SHP77 (cell line): Measurements from ENCODE around the gene LMTK2.

ENCODE experiments used
- DNase-seq, 2 experiments: peaks; one replicate each; lab custom pipeline; 2025; lab: John Stamatoyannopoulos, UW

Gene LMTK2

DNA sequence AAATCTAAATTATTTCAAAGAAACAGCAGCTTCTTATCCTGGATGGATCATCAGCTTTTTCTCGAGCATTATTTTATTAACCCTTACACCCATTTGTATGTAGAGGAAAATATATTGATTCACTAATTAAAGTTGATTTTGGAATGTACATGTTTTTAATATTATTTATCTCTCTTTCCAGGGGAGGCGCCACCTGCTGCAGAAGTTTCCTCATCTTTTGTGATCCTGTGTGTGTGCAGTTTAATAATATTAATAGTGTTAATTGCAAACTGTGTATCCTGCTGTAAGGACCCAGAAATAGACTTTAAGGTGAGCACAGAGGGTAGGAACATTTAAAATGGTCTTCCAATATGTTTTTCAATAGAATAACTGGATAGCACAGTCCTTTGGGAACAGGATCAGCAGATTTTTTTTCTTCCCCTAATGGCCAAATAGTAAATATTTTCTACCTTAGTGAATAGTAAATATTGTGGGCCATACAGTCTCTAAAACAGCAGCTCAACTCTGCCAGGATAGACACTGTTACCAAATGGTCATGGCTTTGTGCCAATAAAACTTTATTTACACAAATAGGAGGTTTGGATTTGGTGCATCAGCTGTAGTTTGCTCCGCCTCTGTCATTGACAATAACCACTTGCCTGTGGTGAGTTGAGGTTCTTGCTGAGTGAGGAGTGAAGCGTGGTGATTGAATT is 30.6 kb downstream of the LMTK2 start:
- DNase-seq: no peak

DNA sequence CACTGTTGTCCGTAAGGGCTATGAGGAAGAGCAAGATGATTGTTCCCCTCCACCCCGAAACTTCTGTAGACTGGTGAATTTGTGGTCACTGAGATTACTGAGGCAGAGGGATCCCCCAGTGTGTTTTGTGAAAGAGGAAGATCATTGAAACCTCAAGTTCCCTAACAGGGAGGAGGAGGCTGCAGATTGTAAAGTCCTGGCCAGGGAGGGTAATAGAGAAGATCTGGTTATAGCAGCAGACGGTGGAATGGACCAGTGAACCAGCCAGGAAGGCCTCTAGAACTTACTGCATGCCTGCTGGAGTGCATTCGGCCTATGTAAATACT is 31.1 kb downstream of the LMTK2 start:
- no peak for DNase-seq

DNA sequence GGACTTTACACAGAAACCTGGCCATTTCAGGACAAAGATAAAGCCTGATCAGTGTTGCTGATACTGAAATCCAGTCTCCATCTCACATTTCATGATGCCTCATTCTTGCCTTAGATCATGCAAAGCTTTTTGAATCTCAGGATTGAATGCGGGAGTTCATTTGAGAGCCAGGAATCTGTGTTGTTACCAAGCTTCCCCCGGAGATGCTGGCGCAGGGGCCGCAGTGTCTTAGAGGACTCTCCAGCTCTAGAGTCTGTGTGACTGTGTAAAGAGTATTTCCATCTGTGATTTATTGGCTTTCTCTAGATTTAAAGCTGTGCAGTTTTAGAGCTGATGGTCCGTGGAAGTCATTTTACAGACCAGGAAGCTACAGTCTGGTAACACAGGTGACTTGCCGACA is 32.0 kb downstream of the LMTK2 start:
- no peak for DNase-seq

GRCh38 chr7:98142658-98143057 is 36.0 kb downstream of the LMTK2 start:
- DNase-seq: no peak

GRCh38 chr7:98148607-98149006 is 41.9 kb downstream of the LMTK2 start:
- no peak for DNase-seq

DNA sequence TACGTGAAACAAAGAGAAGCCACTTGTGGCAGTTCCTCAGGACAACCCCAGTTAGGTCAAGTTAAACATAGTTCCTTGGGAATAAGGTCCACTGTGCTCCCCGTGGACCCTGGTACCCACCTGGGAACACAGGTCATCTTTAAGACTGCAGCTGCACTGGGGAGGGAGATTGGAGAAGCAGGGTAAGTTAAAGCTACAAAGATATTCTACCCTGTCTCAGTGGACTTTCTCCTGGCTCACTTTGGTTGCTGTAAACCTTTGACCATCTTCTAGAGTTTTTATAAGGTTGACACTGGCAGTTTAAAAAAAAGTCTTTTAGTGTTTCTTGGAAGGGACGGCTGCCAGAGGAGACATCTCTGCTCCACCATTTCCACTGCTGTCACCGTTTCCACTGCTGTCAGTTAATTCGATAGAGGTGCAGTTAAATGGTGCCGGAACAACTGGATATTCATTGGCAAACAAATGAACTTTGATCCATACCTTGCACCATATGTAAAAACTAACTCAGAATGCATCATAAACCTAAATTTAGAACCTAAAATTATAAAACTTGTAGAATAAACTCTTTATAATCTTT is 42.5 kb downstream of the LMTK2 start:
- DNase-seq: no peak

GRCh38 chr7:98151884-98152283 is 45.2 kb downstream of the LMTK2 start:
- DNase-seq: no peak

DNA sequence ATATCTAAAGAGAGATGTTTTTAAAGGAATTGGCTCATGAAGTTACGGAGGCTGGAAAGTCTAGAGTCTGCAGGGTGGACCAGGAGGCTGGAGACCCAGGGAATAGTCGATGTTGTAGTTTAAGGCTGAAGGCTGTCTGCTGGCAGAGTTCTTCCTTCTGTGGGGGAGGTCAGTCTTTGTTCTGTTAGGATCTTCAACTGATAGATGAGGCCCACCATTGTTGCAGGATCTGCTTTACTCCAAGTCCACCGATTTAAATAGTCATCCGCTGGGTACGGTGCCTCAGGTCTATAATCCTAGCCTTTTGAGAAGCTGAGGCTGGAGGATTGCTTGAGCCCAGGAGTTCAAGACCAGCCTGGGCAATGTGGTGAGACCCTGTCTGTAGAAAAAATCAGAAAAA is 50.0 kb downstream of the LMTK2 start:
- DNase-seq: no peak

DNA sequence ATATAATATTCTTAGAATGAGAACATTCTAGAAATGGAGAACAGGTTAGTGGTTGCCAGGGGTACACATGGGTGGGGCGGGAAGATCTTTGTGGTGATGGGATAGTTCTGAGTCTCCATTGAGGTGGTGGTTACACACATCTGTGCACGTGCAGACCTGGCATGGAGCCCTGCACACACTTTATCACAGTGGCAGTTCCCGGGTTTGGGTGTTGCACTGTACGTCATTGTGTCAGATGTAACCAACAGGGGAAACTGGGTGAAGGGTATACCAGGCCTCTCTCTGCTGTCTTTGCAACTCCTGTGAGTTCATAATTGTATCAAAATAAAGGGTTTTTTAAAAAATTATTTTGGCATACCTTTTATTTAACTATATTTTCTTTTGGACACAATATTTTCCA is 51.1 kb downstream of the LMTK2 start:
- DNase-seq: no peak

DNA sequence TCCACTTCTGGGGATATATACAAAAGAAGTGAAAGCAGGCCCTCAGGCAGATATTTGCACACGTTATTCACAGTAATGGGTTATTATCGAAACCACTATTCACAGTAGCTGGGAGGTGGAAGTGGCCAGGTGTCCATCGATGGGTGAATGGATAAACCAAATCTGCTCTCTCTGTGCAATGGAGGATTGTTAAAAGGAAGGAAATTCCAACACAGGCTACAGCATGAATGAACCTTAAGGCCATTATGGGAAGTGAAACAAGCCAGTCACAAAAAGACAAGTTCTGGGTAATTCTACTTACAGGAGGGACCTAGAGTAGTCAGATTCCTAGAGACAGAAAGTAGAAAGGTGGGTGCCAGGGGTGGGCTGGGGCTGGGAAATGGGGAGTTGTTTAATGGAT is 56.1 kb downstream of the LMTK2 start:
- DNase-seq: no peak

GRCh38 chr7:98163269-98163668 is 56.6 kb downstream of the LMTK2 start:
- DNase-seq: no peak

DNA sequence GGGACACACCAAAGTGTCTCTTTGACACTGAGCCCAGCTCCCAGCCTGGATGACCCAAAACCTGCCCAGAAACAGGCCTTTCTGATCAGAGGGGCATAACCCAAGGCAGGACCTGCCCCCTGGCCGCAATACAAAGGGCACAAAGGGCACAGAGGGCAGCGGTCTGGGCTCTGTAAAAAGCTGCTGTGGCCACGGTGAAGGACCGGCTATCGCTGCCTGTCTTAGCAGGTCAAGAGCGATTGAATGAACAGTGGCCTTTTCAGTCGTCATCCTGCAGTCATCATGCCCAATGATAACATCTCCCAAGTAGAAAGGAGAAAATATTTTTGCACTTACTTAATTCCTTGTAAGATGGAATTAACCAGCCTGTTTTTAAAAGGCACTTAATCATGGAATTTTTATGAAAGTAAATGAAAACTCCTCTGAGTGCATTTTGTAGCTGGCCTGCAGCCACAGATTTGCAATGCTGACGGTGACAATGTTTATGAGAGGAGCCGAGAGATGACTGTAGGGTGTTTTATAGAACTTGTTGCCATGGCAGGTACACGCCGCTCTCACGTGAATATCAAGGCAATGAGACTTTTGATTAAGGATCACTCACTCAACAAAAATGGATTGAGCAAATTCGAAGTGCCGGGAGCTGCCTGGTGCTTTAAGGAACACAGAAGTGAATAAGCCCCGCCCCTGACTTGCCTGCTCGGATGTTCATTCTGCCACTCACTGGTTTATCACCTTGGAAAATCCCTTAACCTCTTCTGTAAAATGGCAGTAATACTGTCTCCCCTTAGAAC is 57.2 kb downstream of the LMTK2 start:
- DNase-seq: no peak

DNA sequence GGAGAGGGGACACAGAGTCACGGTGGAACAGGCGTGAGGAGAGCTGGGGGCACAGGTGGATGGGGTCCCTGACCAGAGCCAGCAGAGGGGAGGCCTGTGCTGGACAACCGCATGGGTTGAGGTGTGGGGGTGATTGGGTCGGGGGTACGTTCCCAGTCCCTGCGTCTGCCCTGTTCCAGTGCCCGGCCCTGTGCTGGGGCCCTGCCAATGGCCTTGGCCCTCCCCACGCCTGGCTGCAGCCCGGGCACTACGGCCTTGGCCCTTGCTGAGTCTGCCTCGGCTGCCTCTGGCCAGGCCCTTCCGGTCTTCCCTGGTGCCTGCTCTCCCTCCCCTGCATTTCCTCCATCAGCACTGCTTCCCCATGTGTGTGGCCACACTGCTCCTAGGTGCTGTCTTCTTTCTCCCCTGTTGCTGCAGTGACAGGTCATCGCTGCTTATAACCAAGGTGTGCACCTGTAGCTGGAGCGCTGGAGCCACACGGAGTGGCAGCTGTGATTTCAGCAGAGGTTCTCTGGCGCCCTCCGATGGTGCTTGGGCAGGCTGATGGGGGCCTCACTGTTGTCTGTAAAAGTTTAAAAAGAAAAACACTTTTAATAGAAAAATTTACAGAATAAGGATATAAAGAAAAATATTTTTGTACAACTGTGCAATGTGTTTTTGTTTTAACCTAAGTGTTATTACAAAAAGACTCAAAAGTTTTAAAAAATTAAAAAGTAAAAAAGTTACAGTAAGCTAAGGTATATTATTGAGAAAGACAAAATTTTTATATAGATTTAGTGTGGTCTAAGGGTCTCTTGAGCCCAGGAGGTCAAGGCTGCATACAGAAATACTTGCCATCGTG is 59.4 kb downstream of the LMTK2 start:
- peak; percentile 21 to 50 for DNase-seq

DNA sequence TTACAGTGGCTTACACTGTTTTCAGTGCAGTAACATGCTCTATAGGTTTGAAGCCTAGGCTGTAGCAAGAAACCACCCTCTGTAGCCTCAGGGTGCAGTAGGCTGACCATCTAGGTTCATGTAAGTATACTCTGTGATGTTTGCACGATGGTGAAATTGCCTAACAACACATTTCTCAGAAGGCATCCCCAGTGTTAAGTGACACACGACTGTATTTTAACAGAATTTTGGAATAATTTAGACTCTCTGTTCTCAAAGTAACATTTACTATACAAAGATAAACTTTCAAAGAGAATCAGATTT is 60.0 kb downstream of the LMTK2 start:
- no peak for DNase-seq

DNA sequence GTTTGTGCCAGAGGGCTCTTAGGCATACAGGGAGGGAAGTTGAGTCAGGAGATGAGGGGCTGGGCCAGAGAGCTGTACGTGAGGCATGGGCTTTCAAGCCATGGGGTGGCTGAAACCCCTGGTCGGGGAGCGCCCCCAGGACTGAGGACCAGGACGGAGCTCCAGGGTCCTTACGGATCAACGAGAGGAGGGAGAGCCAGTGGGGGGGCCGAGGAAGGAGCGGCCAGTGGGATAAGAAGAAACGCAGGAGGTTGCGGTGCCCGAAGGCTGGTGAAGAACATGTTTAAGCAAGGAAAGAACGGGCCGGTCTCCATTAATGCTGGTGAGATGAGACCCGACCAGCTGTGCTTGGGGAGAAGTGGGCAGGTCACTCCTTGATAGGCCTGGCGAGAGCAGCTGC is 61.0 kb downstream of the LMTK2 start:
- DNase-seq: no peak

DNA sequence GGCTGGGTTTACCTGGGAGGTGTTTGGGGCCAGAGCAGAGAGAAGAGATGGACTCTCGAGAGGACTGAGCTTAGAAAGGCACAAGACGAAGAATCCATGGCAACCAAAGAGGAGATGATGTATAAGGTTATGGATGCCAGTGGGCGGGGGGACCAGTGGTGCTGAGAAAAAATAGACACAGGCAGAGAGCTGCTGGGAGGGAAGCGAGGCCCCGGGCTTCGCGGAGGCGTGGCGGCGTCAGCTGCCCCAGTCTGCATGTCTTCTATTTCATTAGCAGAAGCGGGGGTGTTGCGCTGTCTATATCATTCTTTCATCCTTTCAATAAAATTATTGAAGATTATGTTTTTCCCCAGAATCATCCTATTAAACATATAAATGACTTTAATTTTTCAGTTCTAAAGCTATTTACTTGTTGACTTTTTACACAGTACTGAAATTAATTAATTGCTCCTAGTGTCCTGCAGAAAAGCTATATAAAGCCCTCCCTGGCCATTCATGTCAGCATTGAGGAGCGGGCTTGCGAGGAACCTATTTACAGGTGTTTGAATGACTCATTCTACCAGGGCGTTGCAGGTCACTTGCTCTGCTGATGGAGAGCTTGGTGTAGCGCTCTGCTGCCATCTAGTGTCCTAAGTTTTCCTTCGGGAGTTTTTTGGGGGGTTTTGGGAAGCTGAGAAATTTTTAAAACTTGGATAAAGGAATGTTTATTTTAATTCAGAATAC is 61.7 kb downstream of the LMTK2 start:
- DNase-seq: peak; percentile 59 to 60

DNA sequence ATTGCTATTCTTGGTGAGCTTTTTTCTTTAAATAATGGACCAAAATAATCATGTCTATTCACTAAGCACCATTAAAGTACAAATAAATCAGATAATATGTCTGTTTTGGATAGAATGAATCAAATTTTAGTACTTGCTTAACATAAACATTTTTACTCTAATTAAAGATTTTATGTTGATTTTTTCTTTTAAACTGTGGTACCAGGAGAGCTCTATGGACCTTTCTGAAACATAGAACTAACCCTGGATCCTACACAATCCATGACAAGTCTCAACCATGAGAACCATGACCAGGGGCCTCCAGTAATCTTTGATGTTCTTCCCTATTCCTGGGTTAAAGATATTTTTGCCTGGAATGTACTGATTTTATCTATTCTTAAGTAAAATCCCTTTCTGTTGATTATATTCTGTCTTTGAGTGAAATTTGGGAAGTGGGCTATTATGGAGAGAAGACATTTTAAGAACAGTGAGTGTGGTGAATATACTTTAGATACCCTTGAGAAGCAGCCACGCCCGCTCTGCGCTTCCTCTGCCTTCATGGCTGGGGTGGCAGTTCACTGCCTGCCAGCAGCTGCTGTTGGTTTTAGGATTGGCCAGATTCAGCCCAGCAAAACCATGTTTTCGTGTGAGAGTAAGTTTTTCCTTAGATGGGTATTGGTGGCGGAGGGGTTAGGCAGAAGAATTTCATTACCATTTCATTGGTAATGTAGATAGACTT is 62.4 kb downstream of the LMTK2 start:
- no peak for DNase-seq

GRCh38 chr7:98170966-98171365 is 64.3 kb downstream of the LMTK2 start:
- no peak for DNase-seq

- DNase-seq: no peak
These were observed 64.8 kb downstream of the LMTK2 start for GRCh38 chr7:98171449-98171848.

GRCh38 chr7:98174334-98175259 is 67.9 kb downstream of the LMTK2 start:
- DNase-seq: peak; percentile 13 to 44
